ENCODE results near the gene EMSY. TPM values are rescaled to one million over a fixed set of nuclear protein-coding genes. Genes with fewer than 3 reads are reported as not detected.

Gene EMSY
- total RNA-seq, 1 donor from 2014 or later = 27.4 TPM

DNA sequence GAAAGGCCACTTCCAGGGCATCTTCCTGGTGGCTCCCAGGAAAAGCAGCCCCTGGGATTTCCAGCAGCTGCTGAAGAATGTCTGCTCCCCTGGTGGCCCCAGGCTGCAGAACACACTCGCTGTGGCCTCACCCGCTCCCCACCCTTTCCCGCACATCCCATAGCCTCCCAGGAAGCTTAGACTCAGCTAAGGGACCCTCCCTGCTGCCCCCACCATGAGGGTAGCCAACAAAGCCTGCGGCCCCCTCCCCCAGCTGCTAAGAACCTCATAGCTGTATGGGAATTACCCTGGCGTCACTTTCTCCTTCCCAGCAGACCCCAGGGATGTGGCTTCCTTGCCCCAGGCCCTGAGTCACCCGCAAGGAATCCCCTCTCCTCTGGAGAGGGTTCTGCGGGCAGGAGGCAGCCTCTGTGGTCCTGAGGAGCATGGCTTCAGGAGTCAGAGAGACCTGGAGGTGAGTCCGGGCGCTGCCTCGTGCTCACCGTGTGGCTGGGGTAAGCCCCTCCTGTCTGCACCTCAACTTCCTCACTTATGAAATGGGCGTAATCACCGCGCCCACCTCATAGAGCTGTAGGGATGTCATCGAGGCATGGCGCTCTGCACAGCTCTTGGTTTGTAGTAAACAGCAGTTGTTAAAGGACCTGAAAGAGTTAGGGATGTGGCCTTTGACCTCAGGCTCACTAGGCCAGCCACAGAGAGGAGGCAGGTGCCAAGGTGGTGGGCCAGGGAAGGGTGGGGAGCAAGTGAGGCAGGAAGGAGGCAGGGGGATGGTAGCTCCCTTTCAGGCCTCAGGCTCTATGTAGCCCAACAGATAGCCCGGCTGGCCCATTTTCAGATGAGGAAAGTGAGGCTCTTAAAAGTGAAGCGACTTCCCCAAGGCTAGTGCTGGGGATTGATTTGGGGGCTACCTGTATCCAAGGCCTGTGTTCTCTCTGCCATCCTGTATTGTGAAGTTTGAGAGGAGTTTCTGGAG lies 154.5 kb downstream of the EMSY start:
- no peak for DNase-seq

- no peak for DNase-seq
Observed at GRCh38 chr11:76600124-76600655, 155.4 kb downstream of the EMSY start.

- DNase-seq = no peak
Observed at GRCh38 chr11:76601272-76601671, 156.5 kb downstream of the EMSY start.

DNA sequence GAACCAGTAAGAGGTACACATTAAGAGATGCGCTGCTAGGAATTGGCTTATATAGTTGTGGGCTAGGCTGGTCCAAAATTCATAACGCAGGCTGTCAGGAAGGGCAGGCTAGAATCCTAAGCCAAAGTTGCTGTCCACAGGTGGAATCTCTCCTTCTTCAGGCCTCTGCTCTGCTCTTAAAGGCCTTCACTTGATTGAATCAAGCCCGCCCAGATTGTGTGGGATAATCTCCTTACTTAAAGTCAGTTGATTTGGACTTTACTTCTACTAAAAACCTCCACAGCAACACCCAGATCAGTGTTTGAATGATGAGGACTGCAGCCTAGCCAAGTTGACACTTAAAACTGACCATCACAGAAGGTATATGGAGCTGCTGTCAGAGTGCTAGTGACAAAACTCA lies 156.9 kb downstream of the EMSY start:
- no peak for DNase-seq

DNA sequence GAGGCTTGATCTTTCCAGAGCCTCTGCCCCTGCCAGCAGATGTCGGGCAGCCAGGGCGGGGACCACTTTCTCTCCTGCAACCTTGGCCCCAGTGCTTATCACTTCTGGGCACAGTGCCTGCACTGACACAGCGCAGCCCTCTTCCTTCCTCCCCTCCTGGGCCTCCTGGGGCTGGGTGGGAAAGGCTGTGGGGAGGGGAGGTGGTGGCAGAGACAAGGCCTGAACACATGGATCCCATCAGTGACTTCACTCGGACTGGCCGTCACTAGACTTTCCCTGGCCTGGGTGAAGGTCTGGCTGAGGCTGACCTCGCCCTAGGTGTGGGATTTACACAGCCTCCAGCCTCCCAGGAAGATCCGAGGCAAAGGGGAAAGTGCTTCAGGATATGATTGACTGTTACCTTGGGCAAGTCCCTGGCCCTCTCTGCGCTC lies 157.6 kb downstream of the EMSY start:
- DNase-seq = peak; percentile 56

Small RNA genes within 50 kb of the gene (small RNA-seq; reads per million reads assigned to genes)
- gene AP001189.2 (ENCODE audit: low replicate concordance) (not detected), gene RF00019 (ENCODE audit: low replicate concordance) (not detected)

Other genes starting within 250 kb of the EMSY start
- gene WNT11, start 238.5 kb upstream of the EMSY start, total RNA-seq = 33.0 TPM
- 48.5 TPM for gene THAP12, start 63.9 kb upstream of the EMSY start, total RNA-seq
- 5.2 TPM for gene GVQW3, start 63.7 kb upstream of the EMSY start, total RNA-seq
- gene LRRC32, start 225.7 kb downstream of the EMSY start, total RNA-seq = 17.5 TPM